ENCODE data around the gene TWIST2.

The TWIST2 gene

GRCh38 chr2:238873381-238873801 is 25.5 kb downstream of the TWIST2 start:
- no peak for DNase-seq (ENCODE audit: low read depth)

- no peak for DNase-seq (ENCODE audit: low read depth)
Observed at GRCh38 chr2:238873841-238874240, 26.0 kb downstream of the TWIST2 start.

GRCh38 chr2:238874330-238875050 is 26.6 kb downstream of the TWIST2 start:
- DNase-seq (ENCODE audit: low read depth): no peak

DNA sequence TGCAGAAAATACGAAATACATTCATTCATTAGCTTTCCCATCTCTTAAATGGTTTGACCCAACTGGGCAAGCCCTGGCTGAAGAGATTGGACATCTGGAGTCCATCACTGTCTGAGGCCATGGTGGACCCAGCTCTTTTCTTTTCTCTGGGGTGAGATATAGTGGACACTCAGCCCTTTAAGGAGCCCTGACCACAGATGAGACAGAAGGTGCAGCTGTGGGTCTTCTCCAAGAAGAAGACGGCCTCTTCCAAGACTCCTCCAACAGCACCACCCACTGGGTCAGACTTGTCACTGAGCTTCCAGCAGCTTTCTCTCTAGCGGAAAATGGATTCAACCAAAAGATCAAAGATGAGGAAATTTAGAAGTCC is 27.2 kb downstream of the TWIST2 start:
- no peak for DNase-seq (ENCODE audit: low read depth)

DNA sequence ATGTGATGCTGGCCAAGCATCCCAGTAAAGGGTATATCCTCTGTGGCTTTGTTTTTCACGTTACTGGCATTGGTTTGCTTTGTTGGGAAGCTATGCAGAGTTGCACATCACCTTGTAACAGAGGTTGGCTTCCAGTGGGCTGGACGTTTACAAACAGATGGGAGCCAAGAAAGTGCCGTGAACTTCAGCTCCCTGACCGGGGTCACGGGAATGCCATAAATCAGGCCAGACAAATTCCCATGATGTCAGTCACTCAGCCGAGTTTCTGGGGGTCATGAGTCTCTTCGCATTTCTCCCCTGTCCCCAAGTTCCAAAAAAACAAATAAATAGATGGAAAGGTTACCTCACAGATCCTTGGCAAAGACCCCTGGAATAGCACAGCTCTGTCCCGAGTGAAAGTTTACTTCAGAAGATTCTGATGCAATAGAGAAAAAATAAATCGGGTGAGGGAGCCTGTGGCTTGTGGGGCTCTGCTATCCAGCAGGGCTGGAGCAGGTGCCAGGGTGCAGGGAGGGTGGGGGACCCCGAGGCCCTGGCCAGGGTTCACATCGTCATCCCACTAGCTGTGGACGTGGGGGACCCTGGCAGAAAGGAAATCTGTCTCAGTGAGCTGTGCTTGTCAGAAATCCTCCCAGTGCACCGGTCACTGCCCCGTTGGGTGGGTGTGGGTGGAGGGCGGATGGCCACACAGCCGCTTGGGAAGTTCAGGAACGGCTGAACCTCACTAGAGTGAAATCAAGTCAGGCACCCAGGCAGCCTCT is 27.8 kb downstream of the TWIST2 start:
- DNase-seq (ENCODE audit: low read depth): no peak

DNA sequence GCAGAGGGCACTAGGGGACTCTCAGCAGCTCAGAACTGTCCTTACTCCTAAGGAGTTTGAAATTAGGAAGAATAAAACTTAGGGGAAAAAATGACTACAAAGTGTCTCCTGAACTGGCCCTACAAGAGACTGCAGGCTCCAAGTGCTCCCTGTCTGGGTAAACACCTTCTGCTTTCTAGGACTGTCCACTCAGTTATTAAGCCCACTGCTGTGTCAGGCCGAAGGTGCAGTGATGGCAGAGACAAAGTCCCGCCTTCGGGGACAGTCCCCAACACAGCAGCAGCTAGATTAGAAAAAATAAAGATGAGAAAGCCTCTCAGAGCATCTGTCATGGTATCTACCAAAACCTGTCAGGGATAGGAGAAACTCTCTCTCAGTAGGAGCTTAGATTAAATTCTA is 28.3 kb downstream of the TWIST2 start:
- DNase-seq (ENCODE audit: low read depth): no peak

DNA sequence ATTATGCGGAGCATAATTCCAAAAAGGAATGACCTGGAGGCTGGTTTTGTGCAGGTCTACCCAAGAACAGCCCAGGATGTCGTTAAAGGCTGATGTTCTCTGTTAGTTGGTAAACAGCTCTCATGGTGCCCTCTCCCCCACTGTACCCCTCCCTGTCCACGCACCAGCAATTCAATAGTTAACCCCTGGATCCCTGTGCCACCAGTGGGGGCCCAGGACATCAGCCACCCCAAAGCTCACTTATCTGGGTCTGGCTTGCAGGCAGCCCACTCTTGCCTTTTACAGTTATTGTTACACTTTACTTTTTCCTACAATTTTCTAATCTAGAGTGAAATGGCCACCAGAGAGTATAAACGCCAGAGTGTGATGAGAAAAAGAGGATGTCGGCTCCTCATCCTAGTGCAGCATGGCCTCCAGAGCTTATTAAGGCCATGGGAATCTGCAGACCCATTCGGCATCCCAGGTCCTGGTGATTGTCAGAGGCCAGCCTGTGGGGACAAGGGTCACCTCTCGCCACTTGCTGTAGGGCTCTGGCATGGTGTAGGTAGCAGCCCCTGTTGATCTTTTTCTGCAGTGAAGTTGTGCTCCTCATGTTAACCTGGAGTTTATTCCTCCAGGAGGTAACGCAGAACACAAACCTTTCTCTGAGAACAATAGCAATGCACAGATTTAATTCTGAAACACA is 30.3 kb downstream of the TWIST2 start:
- no peak for DNase-seq (ENCODE audit: low read depth)

GRCh38 chr2:238879043-238879442 is 31.2 kb downstream of the TWIST2 start:
- no peak for DNase-seq (ENCODE audit: low read depth)

- DNase-seq (ENCODE audit: low read depth): no peak
Observed at GRCh38 chr2:238879621-238880377, 31.9 kb downstream of the TWIST2 start.

DNA sequence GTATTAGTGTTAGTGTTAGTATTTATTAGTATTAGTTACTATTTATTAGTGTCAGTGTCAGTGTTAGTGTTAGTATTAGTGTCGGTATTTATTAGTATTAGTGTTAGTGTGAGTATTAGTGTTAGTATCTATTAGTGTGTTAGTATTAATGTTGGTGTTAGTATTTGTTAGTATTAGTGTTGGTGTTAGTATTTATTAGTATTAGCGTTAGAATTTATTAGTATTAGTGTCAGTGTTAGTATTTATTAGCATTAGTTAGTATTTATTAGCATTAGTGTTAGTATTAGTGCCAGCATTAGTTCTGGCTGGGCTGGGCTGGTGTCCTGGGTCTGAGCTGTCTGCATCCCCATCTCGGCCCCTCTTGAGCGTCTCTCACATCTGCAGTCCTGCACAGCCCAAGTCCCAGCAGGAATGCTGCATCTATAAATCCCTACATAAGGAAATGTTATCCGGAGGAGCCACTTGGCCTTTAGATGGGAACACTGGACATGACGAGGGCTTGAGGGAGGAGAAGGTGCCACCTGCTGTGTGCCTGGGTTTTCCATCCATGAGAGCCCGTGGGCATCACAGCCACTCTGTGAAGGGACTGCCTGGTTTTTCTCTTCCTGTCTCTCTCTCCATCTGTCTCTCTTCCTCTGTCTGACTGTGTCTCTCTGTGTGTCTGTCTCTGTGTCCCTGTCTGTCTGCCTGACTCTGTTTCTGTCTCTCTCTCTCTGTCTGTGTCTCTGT is 33.6 kb downstream of the TWIST2 start:
- no peak for DNase-seq (ENCODE audit: low read depth)

DNA sequence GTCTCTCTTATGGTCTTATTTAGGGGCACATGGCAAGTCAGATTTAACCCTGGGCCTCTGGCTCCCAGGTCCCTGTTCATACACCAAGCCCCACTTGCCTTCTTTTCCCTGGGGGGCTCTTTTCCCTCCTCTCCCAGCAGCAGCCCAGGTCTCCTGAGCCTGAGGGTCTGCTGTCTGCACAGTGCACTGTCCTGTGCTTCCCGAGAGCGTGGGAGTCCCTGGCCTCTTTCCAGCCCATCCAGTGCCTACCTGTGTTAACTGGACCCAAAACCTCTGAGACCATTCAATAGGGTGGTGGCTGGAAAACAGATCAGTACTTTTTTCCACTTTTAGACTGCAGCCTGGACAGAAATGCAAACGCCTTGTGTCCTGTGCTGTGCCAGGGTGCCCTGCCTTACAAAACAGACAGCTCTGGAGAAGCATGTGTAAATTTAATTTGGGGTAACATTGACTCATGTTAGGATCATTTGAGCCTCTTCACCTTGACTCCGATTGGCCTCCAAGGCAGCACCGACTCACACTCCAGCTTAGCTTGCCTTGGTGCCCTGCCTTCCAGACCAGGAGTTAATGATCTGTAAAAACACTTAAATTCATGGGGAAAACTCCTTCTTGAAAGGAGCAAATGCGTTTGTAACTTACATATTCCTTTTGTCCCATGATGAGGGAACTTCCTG is 34.3 kb downstream of the TWIST2 start:
- DNase-seq (ENCODE audit: low read depth): no peak

DNA sequence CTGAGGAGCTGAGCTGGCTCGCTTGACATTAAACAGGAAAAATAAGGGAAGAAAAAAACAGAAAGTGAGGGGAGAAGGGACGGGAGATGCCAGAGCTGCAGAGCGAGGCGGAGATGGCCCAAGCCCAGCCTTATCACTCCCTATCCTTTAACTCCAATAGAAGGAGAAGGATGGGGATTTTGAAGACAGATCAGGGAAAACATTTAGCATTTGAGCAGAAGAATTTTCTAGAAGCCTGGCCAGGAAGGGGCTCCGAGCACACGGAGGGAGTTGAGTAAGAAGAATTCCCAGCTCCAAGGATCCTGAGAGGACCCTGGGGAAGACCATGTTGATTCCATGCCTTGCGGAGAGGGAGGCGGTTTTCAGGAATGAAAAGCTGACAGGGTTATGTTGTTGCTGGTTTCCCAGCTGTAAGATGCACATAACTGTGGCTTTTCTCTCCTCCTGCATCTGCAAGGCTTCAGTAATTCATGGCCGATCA is 35.6 kb downstream of the TWIST2 start:
- no peak for DNase-seq (ENCODE audit: low read depth)

DNA sequence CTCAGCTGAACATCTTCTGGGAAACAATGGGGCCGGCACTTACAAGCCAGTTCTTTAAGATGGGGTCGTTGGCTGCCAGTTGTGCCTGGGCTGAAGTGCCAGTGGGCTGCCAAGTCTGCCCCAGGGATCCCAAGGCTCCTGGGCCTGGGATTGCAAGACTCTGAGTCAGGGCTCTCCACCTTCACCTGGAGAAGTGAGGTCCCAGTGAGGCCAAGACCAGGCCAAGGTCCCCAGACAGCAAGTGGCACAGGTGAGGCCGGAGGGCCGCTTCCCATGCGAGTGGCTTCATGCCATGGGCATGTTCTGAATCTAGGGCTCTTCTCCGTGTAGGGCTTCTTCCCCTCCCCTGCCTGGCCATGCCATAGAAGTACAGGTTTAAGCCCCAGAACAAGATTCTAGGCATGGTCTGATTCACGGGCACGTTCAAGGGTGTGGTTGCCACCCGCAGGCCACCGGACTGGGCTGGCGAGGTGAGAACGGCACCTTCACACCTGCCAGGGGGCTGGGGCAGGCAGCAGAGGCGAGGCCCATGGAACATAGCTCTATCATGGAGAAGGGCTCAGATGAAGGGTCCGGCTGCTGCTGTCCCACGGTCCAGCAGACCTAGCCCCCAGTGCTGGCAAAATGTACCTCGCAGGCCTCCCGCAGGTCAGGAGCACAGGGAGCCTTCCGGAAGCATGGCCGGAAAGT is 36.4 kb downstream of the TWIST2 start:
- no peak for DNase-seq (ENCODE audit: low read depth)

DNA sequence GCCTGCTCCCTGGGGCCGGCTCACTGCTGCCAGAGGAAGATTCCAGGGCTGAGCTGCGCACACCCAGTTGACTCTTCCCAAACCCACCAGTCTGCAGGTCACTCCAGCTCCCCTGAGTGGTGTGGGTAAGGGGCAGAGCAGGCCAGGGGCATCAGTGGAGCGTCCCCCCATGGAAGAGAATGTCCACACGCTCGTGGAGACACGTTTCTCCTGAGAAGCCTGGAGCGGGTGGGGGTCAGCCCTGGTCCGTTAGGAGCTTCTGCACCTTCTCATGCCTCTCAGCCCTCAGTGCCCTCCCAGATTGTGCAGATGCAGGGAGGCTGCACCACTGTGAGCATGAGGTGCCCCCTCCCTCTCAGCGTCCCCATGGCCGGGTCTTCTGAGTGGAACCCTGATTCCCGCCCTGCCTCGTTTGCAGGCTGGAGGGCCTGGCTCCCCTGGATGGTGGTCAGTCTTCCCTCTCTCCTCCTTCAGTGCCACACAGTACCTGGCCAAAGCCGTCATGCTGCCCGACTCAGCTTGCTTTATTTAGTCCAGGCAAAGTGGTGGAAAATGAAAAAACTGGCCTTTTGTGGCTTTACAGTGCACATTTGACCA is 37.0 kb downstream of the TWIST2 start:
- no peak for DNase-seq (ENCODE audit: low read depth)

GRCh38 chr2:238886453-238887094 is 38.7 kb downstream of the TWIST2 start:
- DNase-seq (ENCODE audit: low read depth): no peak

GRCh38 chr2:238887616-238888015 is 39.7 kb downstream of the TWIST2 start:
- DNase-seq (ENCODE audit: low read depth): no peak

GRCh38 chr2:238888781-238889180 is 40.9 kb downstream of the TWIST2 start:
- no peak for DNase-seq (ENCODE audit: low read depth)

DNA sequence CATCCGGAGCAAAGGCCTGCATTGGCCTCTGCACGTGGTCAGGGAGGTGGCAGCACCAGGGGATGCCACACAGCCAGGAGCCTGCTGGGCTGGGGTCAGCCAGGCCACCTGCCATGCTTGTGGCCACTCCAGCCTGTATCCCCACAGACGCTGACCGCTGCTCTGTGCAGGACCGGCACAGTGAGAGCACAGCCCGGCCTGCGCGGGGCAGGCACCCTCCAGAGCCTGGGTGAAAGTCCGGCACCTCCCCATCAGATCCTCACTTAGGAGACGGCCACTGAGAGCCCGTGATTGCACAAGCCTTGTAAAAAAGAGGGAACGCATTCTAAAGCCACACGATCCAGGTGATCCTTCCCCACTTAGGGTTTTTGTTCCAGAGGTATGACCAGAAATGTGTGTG is 42.2 kb downstream of the TWIST2 start:
- DNase-seq (ENCODE audit: low read depth): no peak
